ENCODE results near the gene HSD17B4. TPM values are rescaled to one million over a fixed set of nuclear protein-coding genes. Genes with fewer than 3 reads are reported as not detected.

The HSD17B4 gene
- total RNA-seq, 1 experiment from 2014 or later = 142 TPM

DNA sequence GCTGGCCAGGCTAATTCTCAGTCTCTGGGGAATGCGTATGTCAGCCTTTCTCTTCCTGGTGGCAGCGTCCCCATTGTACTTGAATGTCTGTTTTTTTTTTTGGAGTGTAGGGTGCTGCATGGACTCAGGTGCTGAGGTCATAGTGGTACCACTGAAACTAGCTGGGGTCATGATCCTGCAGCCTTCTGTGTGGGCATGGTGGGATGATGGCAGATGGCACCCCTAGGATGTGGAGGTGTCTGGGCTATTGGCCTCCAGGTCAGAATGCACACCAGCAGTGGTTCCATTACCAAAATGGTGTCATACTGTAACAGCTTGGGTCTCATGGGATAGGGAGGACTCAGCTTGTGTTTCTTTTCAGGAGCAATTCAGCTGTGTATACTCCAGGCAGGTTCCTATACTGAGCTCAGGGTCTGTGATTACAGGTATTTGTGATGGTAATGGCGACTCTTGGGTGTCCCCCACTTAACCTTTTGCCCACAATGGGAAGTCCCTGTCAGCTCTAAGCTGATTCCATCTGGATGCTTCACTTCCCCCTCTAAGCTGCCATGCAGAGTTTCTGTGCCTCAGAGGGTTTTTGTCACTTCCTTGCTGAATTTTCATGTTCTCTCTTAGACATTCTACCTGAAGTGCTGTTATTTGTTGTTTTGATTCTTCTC, 17.9 kb downstream of the HSD17B4 start:
- TF ChIP-seq ATF3 (IDR thresholded peaks at IDR 0.05) (no peak), ELF1 (IDR thresholded peaks at IDR 0.05; ENCODE audit: borderline replicate concordance, low read depth) (no peak), MAX (IDR thresholded peaks at IDR 0.05) (no peak), EZH2 (IDR thresholded peaks at IDR 0.05) (no peak), EZH2phosphoT487 (IDR thresholded peaks at IDR 0.05; ENCODE audit: borderline replicate concordance) (no peak)
- TF ChIP-seq, protein P1, sequence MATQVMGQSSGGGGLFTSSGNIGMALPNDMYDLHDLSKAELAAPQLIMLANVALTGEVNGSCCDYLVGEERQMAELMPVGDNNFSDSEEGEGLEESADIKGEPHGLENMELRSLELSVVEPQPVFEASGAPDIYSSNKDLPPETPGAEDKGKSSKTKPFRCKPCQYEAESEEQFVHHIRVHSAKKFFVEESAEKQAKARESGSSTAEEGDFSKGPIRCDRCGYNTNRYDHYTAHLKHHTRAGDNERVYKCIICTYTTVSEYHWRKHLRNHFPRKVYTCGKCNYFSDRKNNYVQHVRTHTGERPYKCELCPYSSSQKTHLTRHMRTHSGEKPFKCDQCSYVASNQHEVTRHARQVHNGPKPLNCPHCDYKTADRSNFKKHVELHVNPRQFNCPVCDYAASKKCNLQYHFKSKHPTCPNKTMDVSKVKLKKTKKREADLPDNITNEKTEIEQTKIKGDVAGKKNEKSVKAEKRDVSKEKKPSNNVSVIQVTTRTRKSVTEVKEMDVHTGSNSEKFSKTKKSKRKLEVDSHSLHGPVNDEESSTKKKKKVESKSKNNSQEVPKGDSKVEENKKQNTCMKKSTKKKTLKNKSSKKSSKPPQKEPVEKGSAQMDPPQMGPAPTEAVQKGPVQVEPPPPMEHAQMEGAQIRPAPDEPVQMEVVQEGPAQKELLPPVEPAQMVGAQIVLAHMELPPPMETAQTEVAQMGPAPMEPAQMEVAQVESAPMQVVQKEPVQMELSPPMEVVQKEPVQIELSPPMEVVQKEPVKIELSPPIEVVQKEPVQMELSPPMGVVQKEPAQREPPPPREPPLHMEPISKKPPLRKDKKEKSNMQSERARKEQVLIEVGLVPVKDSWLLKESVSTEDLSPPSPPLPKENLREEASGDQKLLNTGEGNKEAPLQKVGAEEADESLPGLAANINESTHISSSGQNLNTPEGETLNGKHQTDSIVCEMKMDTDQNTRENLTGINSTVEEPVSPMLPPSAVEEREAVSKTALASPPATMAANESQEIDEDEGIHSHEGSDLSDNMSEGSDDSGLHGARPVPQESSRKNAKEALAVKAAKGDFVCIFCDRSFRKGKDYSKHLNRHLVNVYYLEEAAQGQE (IDR thresholded peaks at IDR 0.05; ENCODE audit: low read depth) = no peak
- ChIA-PET RAD21 (ENCODE audit: low non-redundant PET in 1 of 2, low total read pairs in 2 of 2, uncharacterized antibody in 2 of 2, unreplicated experiment in 2 of 2) (no interaction called here), POLR2A (no interaction called here), CTCF (interaction anchor here (0.8 to 1.5 kb wide), 5 partner anchors 7 to 21 kb away, joined by 3 to 6 read pairs (median 4); no protein-coding TSS in a partner anchor)
- Histone ChIP-seq H3K4me2 (ENCODE audit: low read length) (no peak overlapping the region), H2AFZ (ENCODE audit: low read depth, low read length, poor library complexity, severe bottlenecking) (no peak overlapping the region), H3K27ac (ENCODE audit: low read depth, low read length) (no peak overlapping the region), H3K36me3 (ENCODE audit: control insufficient read depth in 1 of 2, insufficient read depth in 2 of 2, low read length in 2 of 2) (no peaks in the 10 kb centered on the region), H3K9me2 (ENCODE audit: insufficient read depth) (no peaks in the 10 kb centered on the region), H4K20me1 (ENCODE audit: insufficient read depth) (no peaks in the 10 kb centered on the region), H3K79me2 (ENCODE audit: insufficient read depth, low read length) (peaks cover 32% of the 10 kb centered on the region), H3K9me3 (ENCODE audit: control insufficient read depth in 1 of 2, insufficient read depth in 1 of 2, low read depth in 1 of 2, low read length in 2 of 2) (0 out of 4 replicates have a peak, but pooled peaks cover 4 to 6% of the 10 kb centered on the region in 2 experiments), H3K9ac (ENCODE audit: low read length) (no peak overlapping the region), H3K27me3 (ENCODE audit: insufficient read depth, low read length) (no peaks in the 10 kb centered on the region), H3K4me3 (replicated peaks in 1 of 2; ENCODE audit: low read depth in 1 of 2, low read length in 2 of 2) (no peak overlapping the region), H3K4me1 (ENCODE audit: control insufficient read depth in 1 of 2, insufficient read depth in 2 of 2, low read length in 2 of 2) (no peaks in the 10 kb centered on the region)
- ATAC-seq (no peak), DNase-seq (ENCODE audit: low read depth, low spot score) (no peak)
- BruUV-seq (replicated peaks) = no TSS peak
- intact Hi-C loops (cut with micrococcal nuclease) = loop anchor here (2.0 to 5.0 kb wide), 2 partner anchors 989 to 1332 kb away; no protein-coding TSS in a partner anchor

Measured in HCT116 (cell line).